HG03558 (cell line): ENCODE data around the gene SRCAP.

Experiments
- ATAC-seq: cut with Tn5 transposase; IDR thresholded peaks from one replicate; pipeline ENCODE4 v1.9.1; 2021; ENCODE audit warnings: moderate number of reproducible peaks; ENCODE audit not compliant: unreplicated experiment; ENCODE audit errors: extremely low read depth

SRCAP gene

DNA sequence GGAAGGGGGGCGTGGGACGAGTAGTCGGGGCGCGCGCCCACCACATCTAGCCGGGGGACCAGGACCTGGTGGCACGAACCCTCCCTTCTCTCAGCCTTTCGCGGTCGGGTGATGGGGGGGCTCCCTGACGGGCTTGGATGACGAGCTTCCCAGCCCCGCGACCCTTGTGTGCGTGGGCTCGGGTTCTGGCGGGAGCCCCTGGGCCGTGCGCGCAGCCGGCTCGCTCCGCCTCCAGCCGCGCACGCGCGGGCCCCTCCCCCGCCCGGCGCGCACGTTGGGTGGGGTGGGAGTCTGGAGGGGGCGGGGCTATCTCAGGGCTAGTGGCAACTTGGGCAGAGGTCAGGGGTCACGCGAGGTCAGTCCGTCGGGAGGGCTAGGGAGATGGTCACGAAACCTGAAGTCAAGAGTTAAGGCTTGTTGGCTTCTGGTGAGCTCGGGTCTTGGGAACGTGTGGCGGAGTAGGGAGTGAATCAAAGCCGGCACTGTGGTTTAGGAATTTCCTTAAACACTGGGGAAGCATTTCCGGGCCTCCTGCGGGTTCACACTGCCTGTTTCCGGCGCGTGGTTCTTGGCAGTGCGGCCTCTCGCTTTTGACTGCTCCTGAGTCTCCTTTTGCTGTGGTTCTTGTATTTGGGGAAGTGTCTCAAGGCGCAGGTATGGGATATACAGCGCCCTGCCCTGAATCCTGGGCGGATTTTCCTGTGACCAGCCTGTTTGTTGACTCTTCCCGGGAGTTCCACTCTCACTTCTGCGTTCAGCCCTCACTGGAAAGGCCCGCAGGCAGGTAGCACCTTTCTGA lies at the start of gene SRCAP:
SRCAP (plus strand) TSS at position 356 of the 799 bp plus-strand sequence. CDS start 1,654 bp downstream, outside the sequence.
- peak; percentile 18 for ATAC-seq

DNA sequence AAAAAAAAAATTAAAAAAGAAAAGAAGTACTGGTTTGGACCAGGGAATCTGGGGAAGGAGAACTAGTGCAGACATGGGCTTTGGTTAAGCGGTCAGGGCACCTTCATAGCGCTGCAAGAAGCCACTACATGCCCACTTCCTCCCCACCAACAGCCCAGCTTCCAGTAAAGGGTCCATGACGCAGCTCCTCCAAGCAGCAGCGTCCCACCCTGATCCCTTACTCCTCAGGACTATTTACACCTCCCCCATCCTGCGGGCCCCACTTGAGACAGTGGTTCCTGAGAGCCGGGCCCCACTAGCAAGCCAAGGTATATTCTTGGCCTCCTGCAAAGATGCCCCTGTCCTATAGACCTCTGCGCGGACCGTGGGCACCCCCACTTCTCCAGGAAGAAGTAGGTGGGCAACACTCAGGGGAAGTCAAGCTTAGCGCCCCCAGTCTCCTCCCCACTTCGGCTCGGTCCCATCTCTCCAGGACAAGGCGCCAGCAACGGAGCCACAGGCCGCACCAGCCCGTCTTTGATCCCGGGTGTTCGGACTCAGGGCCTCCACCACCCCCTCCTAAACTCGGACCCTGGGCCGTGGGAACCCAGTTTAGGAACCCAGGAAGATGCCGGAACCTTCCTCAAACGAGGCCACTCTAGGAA lies 49.1 kb upstream of the SRCAP start:
- no peak for ATAC-seq

DNA sequence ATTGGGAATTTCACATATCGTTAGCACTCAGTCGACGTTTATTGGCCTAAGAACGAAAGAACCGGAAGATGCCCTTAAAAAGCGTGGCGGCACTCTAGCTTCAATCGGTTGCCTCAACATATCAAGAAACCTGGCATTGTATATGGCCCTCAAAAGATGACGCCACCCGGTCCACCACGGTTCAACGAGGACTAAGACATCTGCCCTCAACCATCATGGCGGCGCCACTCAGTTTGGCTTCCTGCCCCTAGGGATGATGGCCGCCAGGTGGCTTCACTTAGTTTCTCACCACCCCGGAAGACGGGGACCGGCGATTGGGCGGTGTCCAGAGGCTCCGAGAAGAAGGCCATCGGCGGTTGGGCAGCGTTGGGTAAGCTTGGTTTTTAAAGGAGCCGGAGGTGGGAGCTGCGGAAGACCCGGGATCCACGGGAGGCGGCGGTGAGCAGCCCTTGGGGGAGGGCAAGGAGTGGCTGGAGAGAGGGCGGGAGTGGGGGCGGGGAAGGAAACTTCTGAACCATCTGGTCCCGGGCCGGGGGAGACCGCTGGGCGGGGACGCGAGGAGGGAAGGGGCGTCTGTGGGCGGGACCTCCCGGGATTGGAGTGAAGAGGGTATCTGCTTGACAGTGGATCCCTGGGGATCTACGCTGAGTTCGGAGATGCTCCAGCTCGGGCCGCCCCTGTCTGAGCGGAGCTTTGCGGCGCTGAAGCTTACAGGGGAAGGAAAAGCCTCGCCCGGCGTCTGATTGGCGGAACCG lies 48.4 kb upstream of the SRCAP start, which contains the start of gene PRR14:
PRR14 (plus strand) TSS at position 592 of the 755 bp plus-strand sequence. CDS start 686 bp downstream, outside the sequence.
- peak; percentile 53 for ATAC-seq

DNA sequence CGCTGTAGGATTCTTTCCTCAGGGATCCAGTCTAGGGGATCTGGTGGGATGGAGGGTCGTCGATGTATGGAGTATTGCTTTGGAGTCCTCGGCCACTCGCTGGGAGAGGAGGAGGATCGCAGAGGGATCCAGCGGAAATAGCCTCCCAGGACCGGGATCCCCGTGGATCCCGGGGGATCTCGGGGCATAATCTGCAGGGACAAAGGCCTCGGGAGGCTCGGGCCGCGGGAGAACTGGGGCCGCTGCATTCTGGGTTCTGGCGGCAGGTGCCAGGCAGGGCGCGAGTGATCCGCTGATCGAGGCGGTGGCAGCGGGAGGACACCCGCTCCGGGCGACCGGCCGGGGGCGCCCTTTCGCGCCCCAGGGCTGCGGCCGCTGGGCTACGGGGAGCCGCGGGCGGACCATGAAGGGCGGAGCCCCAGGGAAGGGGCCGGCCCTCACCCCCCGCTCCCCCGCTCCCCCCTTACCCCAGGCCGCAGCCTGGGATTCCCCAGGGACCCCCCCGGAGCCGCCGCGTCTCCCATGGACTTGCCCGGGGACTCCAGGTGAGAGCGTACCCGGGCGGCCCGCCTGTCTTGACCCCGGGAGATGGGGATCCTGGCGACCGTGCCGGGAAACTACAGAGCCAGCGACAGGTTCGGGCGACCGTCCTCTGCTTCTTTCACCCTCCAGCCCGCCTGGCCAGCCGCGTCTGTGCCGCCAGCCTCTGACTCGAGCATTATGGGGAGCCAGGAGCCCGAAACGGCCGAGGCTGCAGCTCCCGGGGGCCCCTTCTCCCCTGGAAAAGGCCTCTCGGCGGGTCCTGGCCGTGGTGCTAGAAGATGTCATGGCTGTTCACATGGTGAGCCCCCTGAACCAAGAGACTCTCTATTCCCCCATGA lies 47.6 kb upstream of the SRCAP start:
- ATAC-seq = no peak

DNA sequence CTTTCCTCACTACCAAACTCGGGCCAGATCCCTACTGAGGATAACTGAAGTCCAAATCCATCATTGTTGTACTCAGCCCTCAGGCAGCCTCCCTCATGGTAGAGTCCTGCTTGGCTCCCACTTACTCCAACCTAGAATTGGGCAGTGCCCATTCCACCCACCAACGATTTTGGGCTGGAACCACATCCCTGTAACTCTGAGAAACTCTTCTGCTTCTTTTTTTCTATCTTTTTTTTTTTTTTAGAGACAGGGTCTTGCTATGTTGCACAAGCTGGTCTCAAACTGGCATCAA lies 47.0 kb upstream of the SRCAP start:
- ATAC-seq = no peak

DNA sequence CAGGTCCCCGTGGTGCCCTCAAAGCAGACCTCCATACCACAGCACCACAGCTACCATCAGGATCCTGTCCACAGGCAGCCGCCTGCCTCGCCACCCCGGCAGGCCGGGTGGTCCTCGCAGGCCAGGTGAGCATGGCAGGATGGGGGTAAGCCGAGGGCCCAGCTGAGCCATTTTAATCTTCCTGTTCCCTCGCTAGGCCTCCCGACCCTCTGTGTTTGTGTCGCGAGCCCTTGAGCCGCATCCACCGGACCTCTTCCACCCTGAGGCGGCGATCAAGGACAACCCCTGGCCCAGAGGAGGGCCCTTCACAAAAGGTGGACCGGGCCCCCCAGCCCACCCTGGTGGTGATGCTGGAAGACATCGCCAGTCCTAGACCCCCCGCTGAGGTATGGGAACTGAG lies 46.3 kb upstream of the SRCAP start:
- no peak for ATAC-seq

DNA sequence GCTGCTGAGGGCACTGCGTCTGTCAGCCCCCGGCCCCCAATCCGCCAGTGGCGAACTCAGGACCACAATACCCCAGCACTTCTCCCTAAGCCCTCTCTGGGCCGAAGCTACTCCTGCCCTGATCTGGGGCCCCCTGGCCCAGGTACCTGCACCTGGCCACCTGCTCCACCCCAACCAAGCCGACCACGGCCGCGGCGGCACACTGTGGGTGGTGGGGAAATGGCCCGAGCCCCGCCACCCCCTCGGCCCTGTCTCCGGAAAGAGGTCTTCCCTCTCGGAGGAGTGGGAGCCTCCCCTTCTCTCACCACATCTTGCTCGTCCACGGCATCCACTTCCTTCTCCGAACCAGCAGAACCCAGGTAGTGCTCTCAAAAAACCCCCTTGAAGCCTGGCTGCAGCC lies 44.1 kb upstream of the SRCAP start:
- no peak for ATAC-seq

DNA sequence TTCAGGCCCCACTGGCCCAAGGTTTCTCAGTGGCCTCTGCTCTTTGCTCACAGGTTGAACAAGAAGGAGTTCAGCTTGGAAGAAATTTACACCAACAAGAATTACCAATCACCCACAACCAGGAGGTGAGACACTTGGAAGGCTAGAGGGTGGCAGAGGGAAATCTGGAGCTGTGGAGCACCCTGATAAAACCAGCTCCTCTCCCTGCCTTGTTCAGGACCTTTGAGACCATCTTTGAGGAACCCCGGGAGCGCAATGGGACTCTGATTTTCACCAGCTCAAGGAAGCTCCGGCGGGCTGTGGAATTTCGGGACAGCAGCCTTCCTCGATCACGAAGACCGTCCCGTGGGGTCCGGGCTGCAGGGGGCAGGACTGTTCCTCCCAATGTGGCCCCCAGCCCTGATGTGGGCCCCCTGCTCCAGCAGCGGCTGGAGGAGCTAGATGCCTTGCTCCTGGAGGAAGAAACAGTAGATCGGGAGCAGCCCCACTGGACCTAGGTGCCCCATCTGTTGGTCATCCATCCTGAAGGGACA lies 43.1 kb upstream of the SRCAP start:
- no peak for ATAC-seq

DNA sequence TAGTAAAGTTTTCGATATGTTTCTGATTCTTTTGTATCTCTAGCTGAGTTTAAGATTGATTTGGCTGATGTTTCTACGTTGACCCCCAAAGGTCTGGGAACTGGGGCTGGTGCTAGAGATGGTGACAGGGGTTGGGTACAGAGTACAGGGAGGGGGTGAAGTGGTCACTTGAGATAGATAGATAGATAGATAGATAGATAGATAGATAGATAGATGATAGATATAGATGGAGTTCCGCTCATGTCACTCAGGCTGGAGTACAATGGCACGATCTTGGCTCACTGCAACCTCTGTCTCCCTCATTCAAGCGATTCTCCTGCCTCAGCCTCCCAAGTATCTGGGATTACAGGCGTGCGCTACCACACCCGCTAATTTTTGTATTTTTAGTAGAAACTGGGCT lies 42.6 kb upstream of the SRCAP start:
- no peak for ATAC-seq

DNA sequence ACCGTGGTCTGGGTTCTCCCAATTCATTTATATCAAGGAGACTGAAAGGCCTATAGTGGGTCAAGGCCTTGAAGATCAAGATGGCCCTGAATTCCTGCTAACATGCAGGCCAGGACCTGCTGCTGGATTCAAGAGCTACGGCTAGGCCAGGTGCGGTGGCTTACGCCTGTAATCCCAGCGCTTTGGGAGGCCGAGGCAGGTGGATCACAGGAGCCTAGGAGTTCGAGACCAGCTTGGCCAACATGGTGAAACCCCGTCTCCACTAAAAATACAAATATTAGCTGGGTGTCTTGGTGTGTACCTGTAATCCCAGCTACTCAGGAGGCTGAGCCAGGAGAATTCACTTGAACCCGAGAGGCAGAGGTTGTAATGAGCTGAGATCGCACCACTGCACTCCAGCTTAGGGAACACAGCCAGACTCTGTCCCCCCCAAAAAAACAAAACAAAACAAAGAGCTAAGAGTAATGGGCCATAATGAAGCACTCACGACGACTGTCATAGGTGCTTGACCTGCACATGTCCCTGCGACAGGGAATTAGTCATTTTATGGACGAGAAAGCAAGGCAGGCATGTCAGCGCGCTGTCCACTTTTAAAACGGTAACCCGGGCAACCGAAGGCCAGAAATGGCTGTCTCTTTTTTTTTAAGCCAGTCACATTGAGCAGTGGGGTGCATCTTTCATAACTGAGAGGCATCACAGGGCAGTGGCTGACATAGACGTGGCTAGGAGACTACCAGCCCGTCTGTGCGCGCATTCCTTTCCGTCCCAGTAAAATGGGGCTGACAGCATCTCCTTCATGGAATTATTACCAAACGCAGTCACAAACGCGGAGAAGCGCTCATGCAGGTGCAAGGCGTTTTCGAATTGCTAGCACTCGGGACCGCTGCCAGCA lies 41.8 kb upstream of the SRCAP start:
- ATAC-seq = no peak

DNA sequence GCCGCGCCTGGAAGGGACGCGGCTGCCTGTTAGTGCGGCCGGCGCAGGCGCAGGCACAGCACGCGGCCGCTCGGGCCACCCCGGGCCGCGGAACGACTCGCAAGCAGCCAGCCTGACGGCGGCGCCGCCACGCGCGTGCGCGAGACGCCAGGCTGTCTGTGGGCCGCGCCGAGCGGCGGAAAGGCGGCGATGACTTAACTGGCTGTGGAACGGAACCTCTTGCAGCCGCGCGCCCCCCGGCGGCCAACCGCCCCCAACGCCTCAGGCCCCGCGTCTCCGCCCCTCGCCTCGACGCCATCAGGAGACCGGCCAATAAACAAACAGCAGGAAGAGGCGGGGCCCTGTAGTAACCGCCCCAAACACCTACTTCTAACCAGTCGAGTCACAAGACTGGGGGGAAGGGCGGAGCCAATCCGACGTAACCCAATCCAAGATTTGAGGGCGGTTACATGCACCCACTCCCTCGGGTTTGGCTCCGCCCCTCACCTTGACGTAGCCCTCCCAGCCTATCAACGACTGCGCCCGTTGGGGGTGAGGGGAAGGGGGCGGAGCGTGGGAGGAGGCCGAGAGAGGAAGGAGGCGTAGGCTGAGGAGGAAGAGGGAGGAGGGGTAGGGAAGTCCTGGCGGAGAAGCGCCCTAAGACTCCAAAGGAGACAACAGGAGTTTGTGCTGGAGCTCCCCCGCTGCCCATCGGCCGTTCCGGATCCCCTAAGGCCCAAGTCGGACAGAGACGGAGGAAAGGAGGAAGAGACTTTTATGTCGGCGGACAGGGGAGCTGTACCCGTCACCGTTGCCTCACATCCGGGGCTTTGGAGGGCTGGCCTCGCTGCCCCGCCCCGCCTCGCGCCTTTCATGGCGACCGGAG lies 40.9 kb upstream of the SRCAP start, which contains the start of gene FBRS:
FBRS (plus strand) TSS at position 566 of the 865 bp plus-strand sequence. CDS start 1,088 bp downstream, outside the sequence.
- peak; percentile 56 for ATAC-seq

DNA sequence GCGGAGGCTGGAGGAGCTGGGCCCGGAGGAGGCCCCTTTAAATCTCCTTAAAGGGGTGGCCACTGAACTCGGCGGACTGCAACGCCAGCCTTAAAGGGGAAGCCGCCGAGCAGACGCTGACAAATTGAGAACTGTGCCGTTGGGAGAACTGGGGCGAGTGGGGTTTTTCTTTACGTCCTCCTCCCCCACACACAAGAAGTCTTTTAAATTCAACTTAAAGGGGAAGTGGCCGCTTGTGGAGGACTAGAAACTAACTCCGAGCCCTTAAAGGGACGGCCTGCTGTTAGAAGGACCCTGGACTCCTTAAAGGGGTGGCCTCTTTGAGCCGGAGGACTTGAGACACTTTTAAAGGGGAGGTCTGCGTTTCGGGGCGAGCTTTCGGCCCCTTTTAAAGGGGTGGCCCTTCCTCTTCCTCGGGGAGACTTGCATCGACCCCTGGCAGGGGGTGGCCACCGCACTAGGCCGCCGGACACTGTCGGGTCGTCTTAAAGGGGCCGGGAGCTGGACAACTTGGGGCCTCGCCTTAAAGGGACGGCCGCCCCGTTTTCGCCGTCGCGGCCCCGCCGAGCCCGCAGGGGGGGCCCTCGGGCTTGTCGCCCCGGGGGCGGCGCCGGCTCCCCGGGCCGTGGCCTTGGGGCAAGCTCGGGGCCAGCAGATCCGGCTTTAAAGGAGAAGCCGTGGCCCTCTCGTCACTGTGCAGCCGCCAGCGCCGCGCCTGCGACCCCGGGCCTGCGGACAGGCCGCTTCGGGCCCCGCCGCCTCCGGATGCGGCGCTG lies 40.1 kb upstream of the SRCAP start:
- peak; percentile 11 for ATAC-seq

DNA sequence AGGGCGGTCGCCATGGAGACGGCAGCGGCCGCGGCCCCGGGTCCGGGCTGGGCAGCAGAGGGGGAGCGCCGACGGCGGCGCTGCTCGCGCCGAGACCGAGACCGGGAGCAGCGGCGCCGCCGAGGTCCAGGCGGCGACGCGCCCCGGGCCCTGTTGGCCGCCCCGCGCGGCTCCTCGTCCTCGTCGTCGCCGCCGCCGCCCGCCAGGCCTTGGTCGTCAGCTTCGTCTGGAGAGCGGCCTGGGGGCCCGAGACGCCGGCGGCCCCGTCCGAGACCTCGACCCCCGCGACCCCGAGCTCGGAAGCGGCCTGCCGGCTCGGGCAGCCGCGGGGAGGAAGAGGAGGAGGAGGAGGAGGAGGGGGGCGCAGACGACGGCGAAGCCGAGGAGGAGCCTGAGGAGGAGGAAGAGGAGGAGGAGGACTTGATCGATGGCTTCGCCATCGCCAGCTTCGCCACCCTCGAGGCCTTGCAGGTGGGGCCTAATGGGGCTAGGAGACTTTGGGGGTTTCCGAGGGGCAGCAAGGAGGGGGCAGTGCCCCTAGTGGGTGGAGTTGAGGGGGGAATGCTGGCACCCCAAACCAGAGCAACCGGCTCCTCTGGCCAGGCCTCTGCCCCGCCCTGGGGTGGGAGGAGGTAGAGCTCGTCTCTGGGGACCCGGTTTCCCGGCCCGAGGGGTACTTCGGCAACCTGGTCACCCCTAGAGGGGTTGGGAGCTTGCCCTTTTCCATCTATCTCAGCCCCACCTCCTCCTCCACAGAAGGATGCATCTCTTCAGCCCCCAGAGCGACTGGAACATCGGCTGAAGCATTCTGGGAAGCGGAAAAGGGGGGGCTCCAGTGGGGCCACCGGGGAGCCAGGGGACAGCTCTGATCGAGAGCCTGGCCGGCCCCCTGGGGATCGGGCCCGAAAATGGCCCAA lies 39.2 kb upstream of the SRCAP start:
- ATAC-seq = no peak

DNA sequence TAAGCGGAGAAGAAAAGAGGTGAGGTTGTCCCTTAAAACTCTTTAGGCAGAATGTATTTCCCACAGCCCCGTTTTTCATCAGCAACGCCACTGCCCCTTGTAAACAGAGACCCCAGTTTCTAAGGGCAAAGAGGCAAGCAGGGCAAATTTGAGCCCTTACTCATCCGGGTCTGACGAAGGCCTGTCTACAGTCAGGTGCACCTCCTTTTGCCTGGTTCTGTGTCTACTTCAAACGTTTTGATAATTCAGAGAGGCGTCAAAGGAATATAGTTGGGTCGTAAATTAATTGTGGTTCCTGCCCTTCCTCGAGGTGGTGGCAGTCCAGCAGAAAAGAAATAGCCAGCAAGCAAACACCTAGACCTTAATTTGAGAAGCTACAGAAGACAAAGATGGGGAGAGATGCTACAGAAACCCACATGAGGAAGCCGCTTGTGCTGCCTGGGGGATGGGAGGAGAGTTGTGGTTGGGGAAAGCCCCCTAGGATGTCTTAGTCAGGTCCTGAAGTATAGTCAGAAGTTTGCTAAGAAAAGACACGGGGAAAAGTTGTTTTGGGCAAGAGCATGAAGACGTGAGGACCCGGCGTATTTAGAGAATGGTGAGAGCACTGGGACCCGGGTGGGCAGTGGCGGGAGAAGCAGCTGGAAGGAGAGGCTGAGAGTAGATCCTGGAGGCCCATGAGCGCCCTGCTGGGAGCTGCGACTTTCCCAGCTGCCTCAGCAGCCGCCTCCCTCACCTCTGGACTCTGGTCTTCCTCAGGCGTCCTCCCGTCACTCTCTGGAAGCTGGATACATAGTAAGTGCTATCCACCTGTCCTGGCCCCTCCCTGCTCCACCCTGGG lies 38.3 kb upstream of the SRCAP start:
- no peak for ATAC-seq

DNA sequence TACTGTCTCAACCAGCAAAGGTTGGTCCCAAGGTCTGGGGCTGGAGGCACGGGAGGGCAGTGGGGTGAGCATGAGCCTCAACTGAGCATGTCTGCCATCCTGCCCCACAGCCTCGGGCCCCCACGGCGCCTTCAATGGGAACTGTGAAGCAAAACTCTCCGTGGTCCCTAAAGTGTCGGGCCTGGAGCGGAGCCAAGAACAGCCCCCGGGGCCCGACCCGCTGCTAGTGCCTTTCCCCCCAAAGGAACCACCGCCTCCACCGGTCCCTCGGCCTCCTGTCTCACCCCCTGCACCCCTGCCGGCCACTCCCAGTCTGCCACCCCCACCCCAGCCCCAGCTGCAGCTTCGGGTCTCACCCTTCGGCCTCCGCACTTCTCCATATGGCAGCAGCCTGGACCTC lies 36.5 kb upstream of the SRCAP start:
- no peak for ATAC-seq
